ENCODE results near the gene GLE1. TPM values are rescaled to one million over a fixed set of nuclear protein-coding genes. Genes with fewer than 3 reads are reported as not detected.

GLE1 gene
- total RNA-seq, 1 experiment from 2014 or later, result 19.0 TPM

DNA sequence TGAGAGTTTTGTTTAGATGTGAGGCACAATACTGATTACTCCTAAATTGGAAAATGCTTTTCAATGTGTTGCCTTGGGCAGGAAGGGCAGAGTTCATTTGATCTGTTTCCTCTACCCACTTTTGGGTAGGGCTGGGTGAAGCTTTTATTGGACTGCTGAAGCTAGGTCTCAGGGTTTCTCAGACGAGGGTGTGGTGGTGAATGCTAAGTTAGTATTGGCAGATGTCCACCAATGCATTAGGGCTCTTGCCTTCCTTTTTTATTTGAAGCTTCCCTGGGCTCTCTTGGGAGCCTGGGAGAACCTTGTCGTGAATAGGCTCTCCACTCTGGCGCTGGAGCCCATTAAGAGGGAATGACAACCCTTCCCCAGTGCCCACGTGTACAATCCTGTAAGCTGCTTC, 71.0 kb downstream of the GLE1 start:
- no peak overlapping the region for H3K14ac ChIP-seq (ENCODE audit: insufficient read depth, low read length)
- no peak overlapping the region for H4K8ac ChIP-seq (replicated peaks; ENCODE audit: insufficient read length, low read depth, low read length)
- H3K9me3 Mint-ChIP-seq, result no peaks in the 10 kb centered on the region; a peak in 1 of 5 replicates
- no peak overlapping the region for H3K4ac ChIP-seq (ENCODE audit: low read depth, low read length)
- H3K79me2 ChIP-seq (ENCODE audit: insufficient read depth, low read length), result no peaks in the 10 kb centered on the region
- no peak overlapping the region for H4K5ac ChIP-seq (ENCODE audit: insufficient read length, low read depth, low read length)
- no peaks in the 10 kb centered on the region for H3K79me1 ChIP-seq (ENCODE audit: insufficient read depth, low read depth, low read length, poor library complexity, severe bottlenecking)
- H3K4me2 ChIP-seq (ENCODE audit: insufficient read depth, insufficient read length, low read length), result no peak overlapping the region
- no peak overlapping the region for H2BK120ac ChIP-seq (ENCODE audit: low read depth, low read length, poor library complexity, severe bottlenecking)
- no peak overlapping the region for H2AFZ ChIP-seq (ENCODE audit: low read length)
- no peak overlapping the region for H2BK20ac ChIP-seq (ENCODE audit: low read depth, low read length, poor library complexity, severe bottlenecking)
- H3K9me3 ChIP-seq (ENCODE audit: control insufficient read depth, low read depth, low read length), result no peaks in the 10 kb centered on the region
- H3K18ac ChIP-seq (ENCODE audit: insufficient read length, low read depth, low read length), result no peak overlapping the region
- TF ChIP-seq, protein P1, sequence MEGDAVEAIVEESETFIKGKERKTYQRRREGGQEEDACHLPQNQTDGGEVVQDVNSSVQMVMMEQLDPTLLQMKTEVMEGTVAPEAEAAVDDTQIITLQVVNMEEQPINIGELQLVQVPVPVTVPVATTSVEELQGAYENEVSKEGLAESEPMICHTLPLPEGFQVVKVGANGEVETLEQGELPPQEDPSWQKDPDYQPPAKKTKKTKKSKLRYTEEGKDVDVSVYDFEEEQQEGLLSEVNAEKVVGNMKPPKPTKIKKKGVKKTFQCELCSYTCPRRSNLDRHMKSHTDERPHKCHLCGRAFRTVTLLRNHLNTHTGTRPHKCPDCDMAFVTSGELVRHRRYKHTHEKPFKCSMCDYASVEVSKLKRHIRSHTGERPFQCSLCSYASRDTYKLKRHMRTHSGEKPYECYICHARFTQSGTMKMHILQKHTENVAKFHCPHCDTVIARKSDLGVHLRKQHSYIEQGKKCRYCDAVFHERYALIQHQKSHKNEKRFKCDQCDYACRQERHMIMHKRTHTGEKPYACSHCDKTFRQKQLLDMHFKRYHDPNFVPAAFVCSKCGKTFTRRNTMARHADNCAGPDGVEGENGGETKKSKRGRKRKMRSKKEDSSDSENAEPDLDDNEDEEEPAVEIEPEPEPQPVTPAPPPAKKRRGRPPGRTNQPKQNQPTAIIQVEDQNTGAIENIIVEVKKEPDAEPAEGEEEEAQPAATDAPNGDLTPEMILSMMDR (conservative IDR thresholded peaks at IDR 0.05), result no peak
- H3K23ac ChIP-seq (ENCODE audit: insufficient read length, low read depth, low read length), result no peak overlapping the region
- no peak overlapping the region for H2BK15ac ChIP-seq (ENCODE audit: low read depth, low read length)
- H3K27me3 Mint-ChIP-seq (ENCODE audit: low read depth), result no peaks in the 10 kb centered on the region
- no peak overlapping the region for H2BK12ac ChIP-seq (ENCODE audit: insufficient read length, low read depth, low read length)
- no peak overlapping the region for H3K56ac ChIP-seq (ENCODE audit: insufficient read length, low read depth, low read length)
- no peak overlapping the region for H3K9ac ChIP-seq (ENCODE audit: extremely low read depth, insufficient read length, low read length)
- H3K23me2 ChIP-seq (ENCODE audit: insufficient read length, low read depth, low read length, poor library complexity, severe bottlenecking), result no peaks in the 10 kb centered on the region
- WGBS (ENCODE audit: extremely low coverage, insufficient read length, low lambda C conversion rate), result no CpG with 5 or more reads among the region's 4 CpGs
- H3K27me3 ChIP-seq (ENCODE audit: insufficient read depth, low read length), result no peaks in the 10 kb centered on the region
- H2AK5ac ChIP-seq (ENCODE audit: insufficient read length, low read length), result no peak overlapping the region
- H3K27ac ChIP-seq (ENCODE audit: insufficient read length, low read depth, low read length), result no peak overlapping the region
- no peak overlapping the region for H3K27ac Mint-ChIP-seq
- no peak for DNase-seq
- H4K91ac ChIP-seq (ENCODE audit: insufficient read length, low read depth, low read length), result no peak overlapping the region
- H3T11ph ChIP-seq (ENCODE audit: low read length), result no peak overlapping the region
- H4K20me1 ChIP-seq (ENCODE audit: control insufficient read depth, insufficient read depth, insufficient read length), result no peaks in the 10 kb centered on the region
- H3K4me1 ChIP-seq (ENCODE audit: insufficient read depth, low read length), result no peaks in the 10 kb centered on the region
- H3K36me3 Mint-ChIP-seq (ENCODE audit: insufficient read depth in 1 of 3, low read depth in 3 of 3), result peaks cover 25 to 73% (median 72%) of the 10 kb centered on the region in 3 experiments; a peak in 6 of 7 replicates
- H2BK5ac ChIP-seq (ENCODE audit: insufficient read length, low read length), result no peak overlapping the region
- no peak overlapping the region for H3K4me3 Mint-ChIP-seq
- no peaks in the 10 kb centered on the region for H3K4me1 Mint-ChIP-seq

Measured in H9 (cell line).